Measurements from ENCODE around the gene GRIFIN.

The GRIFIN gene

GRCh38 chr7:2504889-2505375 is 28.7 kb upstream of the GRIFIN start:
- no peak overlapping the region for H3K4me3 ChIP-seq (ENCODE audit: low read length, poor library complexity, severe bottlenecking)
- no peaks in the 10 kb centered on the region for H3K36me3 ChIP-seq (ENCODE audit: insufficient read depth, low read length)
- H3K9me3 ChIP-seq (ENCODE audit: insufficient read depth, low read depth, low read length): no peaks in the 10 kb centered on the region
- no peak overlapping the region for H3K9ac ChIP-seq (ENCODE audit: low read depth, low read length, poor library complexity, severe bottlenecking)
- H2AFZ ChIP-seq (ENCODE audit: low read length): no peak overlapping the region
- H3K4me2 ChIP-seq (ENCODE audit: low read depth, low read length, poor library complexity, severe bottlenecking): no peak overlapping the region
- TF ChIP-seq, protein P1, sequence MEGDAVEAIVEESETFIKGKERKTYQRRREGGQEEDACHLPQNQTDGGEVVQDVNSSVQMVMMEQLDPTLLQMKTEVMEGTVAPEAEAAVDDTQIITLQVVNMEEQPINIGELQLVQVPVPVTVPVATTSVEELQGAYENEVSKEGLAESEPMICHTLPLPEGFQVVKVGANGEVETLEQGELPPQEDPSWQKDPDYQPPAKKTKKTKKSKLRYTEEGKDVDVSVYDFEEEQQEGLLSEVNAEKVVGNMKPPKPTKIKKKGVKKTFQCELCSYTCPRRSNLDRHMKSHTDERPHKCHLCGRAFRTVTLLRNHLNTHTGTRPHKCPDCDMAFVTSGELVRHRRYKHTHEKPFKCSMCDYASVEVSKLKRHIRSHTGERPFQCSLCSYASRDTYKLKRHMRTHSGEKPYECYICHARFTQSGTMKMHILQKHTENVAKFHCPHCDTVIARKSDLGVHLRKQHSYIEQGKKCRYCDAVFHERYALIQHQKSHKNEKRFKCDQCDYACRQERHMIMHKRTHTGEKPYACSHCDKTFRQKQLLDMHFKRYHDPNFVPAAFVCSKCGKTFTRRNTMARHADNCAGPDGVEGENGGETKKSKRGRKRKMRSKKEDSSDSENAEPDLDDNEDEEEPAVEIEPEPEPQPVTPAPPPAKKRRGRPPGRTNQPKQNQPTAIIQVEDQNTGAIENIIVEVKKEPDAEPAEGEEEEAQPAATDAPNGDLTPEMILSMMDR (conservative IDR thresholded peaks at IDR 0.05; ENCODE audit: low read length): no peak
- no peak for TF ChIP-seq EZH2phosphoT487 (IDR thresholded peaks at IDR 0.05; ENCODE audit: borderline replicate concordance)
- no peaks in the 10 kb centered on the region for H3K79me2 ChIP-seq (ENCODE audit: insufficient read depth, low read length)
- no peaks in the 10 kb centered on the region for H4K20me1 ChIP-seq (ENCODE audit: insufficient read depth, low read length, poor library complexity, severe bottlenecking)
- H3F3A ChIP-seq (ENCODE audit: low read depth): no peaks in the 10 kb centered on the region
- H3K27me3 ChIP-seq (ENCODE audit: insufficient read depth, low read length, poor library complexity, severe bottlenecking): no peaks in the 10 kb centered on the region
- no peaks in the 10 kb centered on the region for H3K9me2 ChIP-seq (replicated peaks; ENCODE audit: low read depth, low read length)
- H3K4me1 ChIP-seq (ENCODE audit: insufficient read depth, low read length, poor library complexity, severe bottlenecking): peaks cover 33% of the 10 kb centered on the region

- Histone ChIP-seq H3K9ac (ENCODE audit: low read depth, low read length, poor library complexity, severe bottlenecking) (no peak overlapping the region), H3K27me3 (ENCODE audit: insufficient read depth, low read length, poor library complexity, severe bottlenecking) (no peaks in the 10 kb centered on the region), H3K4me3 (ENCODE audit: low read length, poor library complexity, severe bottlenecking) (no peak overlapping the region), H3K79me2 (ENCODE audit: insufficient read depth, low read length) (no peaks in the 10 kb centered on the region), H3K4me1 (ENCODE audit: insufficient read depth, low read length, poor library complexity, severe bottlenecking) (peaks cover 28% of the 10 kb centered on the region), H3K36me3 (ENCODE audit: insufficient read depth, low read length) (no peaks in the 10 kb centered on the region), H3K9me2 (replicated peaks; ENCODE audit: low read depth, low read length) (no peaks in the 10 kb centered on the region), H2AFZ (ENCODE audit: low read length) (no peak overlapping the region), H3F3A (ENCODE audit: low read depth) (no peaks in the 10 kb centered on the region), H3K4me2 (ENCODE audit: low read depth, low read length, poor library complexity, severe bottlenecking) (no peak overlapping the region), H3K9me3 (ENCODE audit: insufficient read depth, low read depth, low read length) (no peaks in the 10 kb centered on the region), H4K20me1 (ENCODE audit: insufficient read depth, low read length, poor library complexity, severe bottlenecking) (no peaks in the 10 kb centered on the region)
- TF ChIP-seq EZH2phosphoT487 (IDR thresholded peaks at IDR 0.05; ENCODE audit: borderline replicate concordance): no peak
- TF ChIP-seq, protein P1 (conservative IDR thresholded peaks at IDR 0.05; ENCODE audit: low read length): no peak
Measured at GRCh38 chr7:2504128-2504888, 28.1 kb upstream of the GRIFIN start.

DNA sequence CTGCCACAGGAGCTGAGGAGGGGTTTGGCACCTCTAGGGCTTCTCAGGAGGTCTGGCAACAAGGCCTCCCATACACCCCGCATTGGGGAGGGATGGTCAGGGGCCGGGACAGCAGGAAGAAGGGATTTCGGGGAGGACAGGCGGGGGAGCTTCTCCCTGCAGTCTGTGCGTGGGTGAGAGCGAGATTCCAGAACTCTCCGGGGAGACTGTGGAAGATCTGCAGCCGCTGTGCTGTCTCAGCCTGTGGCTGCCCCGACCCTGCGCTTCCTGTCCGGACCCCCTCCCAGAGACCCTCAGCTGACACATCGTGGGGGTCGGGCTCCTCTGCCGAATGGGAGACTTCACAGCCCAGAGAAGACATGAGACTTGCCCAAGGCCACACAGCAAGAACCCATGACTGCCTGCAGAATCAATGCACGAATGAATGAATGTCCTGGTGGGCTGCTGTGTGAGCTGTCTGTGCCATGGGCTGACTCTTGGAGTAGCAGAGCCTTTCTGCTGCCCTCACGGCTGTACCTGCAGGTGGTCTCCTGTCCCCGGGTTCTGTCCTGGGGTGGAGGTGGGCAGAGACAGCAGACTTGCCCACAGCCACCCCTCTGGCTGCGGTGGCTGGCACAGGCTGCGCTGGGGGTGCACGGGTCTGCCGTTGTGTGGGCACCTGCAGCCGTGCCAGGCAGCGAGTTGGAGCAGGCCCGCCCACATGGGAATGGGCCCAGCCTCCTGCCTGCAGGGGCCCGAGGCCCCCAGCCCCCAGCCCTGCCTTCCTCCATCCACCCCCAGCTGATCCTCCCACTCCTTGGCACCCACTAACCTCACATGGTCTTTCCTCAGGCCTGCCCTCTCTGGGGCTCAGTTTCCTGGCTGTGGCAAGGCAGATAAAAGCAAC is 27.1 kb upstream of the GRIFIN start:
- H3K9me3 ChIP-seq (ENCODE audit: insufficient read depth, low read depth, low read length): no peaks in the 10 kb centered on the region
- no peaks in the 10 kb centered on the region for H3K36me3 ChIP-seq (ENCODE audit: insufficient read depth, low read length)
- H3K9ac ChIP-seq (ENCODE audit: low read depth, low read length, poor library complexity, severe bottlenecking): no peak overlapping the region
- no peak overlapping the region for H3K4me3 ChIP-seq (ENCODE audit: low read length, poor library complexity, severe bottlenecking)
- H3F3A ChIP-seq (ENCODE audit: low read depth): no peaks in the 10 kb centered on the region
- peaks cover 18% of the 10 kb centered on the region for H3K4me1 ChIP-seq (ENCODE audit: insufficient read depth, low read length, poor library complexity, severe bottlenecking)
- H3K9me2 ChIP-seq (replicated peaks; ENCODE audit: low read depth, low read length): no peaks in the 10 kb centered on the region
- TF ChIP-seq EZH2phosphoT487 (IDR thresholded peaks at IDR 0.05; ENCODE audit: borderline replicate concordance): no peak
- TF ChIP-seq, protein P1 (conservative IDR thresholded peaks at IDR 0.05; ENCODE audit: low read length): no peak
- H4K20me1 ChIP-seq (ENCODE audit: insufficient read depth, low read length, poor library complexity, severe bottlenecking): no peaks in the 10 kb centered on the region
- H2AFZ ChIP-seq (ENCODE audit: low read length): no peak overlapping the region
- H3K27me3 ChIP-seq (ENCODE audit: insufficient read depth, low read length, poor library complexity, severe bottlenecking): no peaks in the 10 kb centered on the region
- no peaks in the 10 kb centered on the region for H3K79me2 ChIP-seq (ENCODE audit: insufficient read depth, low read length)
- no peak overlapping the region for H3K4me2 ChIP-seq (ENCODE audit: low read depth, low read length, poor library complexity, severe bottlenecking)
